Loucy (cell line): ENCODE measurements around the gene GIPC3.

Experiments
- H2AFZ ChIP-seq: fragments of 200-600 bp; sonication (generic); 2 replicates; pipeline ENCODE4 v1.6.0; 2016; ENCODE audit warnings: antibody characterized with exemption, mild to moderate bottlenecking, low read length, moderate library complexity
- H3F3A ChIP-seq: fragments of 200-600 bp; 2 replicates; pipeline ENCODE4 v1.6.0; 2016; ENCODE audit warnings: antibody characterized with exemption, low read depth, mild to moderate bottlenecking
- H3K27me3 ChIP-seq: fragments of 200-600 bp; sonication (generic); 2 replicates; pipeline ENCODE4 v1.6.1; 2014; ENCODE audit warnings: low read length, mild to moderate bottlenecking; ENCODE audit not compliant: insufficient read depth, poor library complexity, severe bottlenecking
- H3K36me3 ChIP-seq: fragments of 200-600 bp; sonication (generic); 2 replicates; pipeline ENCODE4 v1.6.1; 2016; ENCODE audit warnings: low read length; ENCODE audit not compliant: insufficient read depth
- H3K4me1 ChIP-seq: fragments of 200-600 bp; sonication (generic); 2 replicates; pipeline ENCODE4 v1.5.1; 2014; ENCODE audit warnings: low read length, mild to moderate bottlenecking; ENCODE audit not compliant: insufficient read depth, poor library complexity, severe bottlenecking
- H3K4me2 ChIP-seq: fragments of 200-600 bp; sonication (generic); 2 replicates; pipeline ENCODE4 v1.6.0; 2014; ENCODE audit warnings: antibody characterized with exemption, low read length, low read depth, mild to moderate bottlenecking; ENCODE audit not compliant: poor library complexity, severe bottlenecking
- H3K4me3 ChIP-seq: fragments of 200-600 bp; sonication (generic); 2 replicates; pipeline ENCODE4 v1.5.1; 2014; ENCODE audit warnings: low read length, mild to moderate bottlenecking, mixed read lengths; ENCODE audit not compliant: poor library complexity, severe bottlenecking
- H3K79me2 ChIP-seq: fragments of 200-600 bp; sonication (generic); 2 replicates; pipeline ENCODE4 v1.6.1; 2014; ENCODE audit warnings: low read length; ENCODE audit not compliant: insufficient read depth
- H3K9ac ChIP-seq: fragments of 200-600 bp; sonication (generic); 2 replicates; pipeline ENCODE4 v1.6.0; 2014; ENCODE audit warnings: mild to moderate bottlenecking, low read depth, low read length, moderate library complexity; ENCODE audit not compliant: poor library complexity, severe bottlenecking
- H3K9me2 ChIP-seq: fragments of 200-600 bp; sonication (generic); replicated peaks from 2 replicates; pipeline ENCODE4 v1.6.1; 2016; ENCODE audit warnings: low read depth, low read length, mixed read lengths
- H3K9me3 ChIP-seq: fragments of 200-600 bp; sonication (generic); 2 replicates; pipeline ENCODE4 v1.6.1; 2014; ENCODE audit warnings: mild to moderate bottlenecking, antibody characterized with exemption, low read length, low read depth; ENCODE audit not compliant: insufficient read depth
- H4K20me1 ChIP-seq: fragments of 200-600 bp; sonication (generic); 2 replicates; pipeline ENCODE4 v1.6.0; 2014; ENCODE audit warnings: antibody characterized with exemption, low read length, mild to moderate bottlenecking; ENCODE audit not compliant: insufficient read depth, poor library complexity, severe bottlenecking
- CTCF ChIP-seq: fragments of 200-600 bp; sonication (generic); conservative IDR thresholded peaks from 2 replicates; pipeline ENCODE4 v1.5.1; 2014; ENCODE audit warnings: mild to moderate bottlenecking, antibody characterized with exemption, low read length
- EZH2phosphoT487 ChIP-seq: fragments of 200-600 bp; IDR thresholded peaks from 2 replicates; pipeline ENCODE4 v1.6.1; 2018; ENCODE audit warnings: antibody characterized with exemption, mild to moderate bottlenecking, moderate library complexity, borderline replicate concordance

The GIPC3 gene

GRCh38 chr19:3621689-3622088 lies 36.4 kb downstream of the GIPC3 start:
- no peak overlapping the region for H3K9ac ChIP-seq
- H3K9me2 ChIP-seq: no peaks in the 10 kb centered on the region
- H3K4me1 ChIP-seq: peaks cover 11% of the 10 kb centered on the region
- no peaks in the 10 kb centered on the region for H3K27me3 ChIP-seq
- H3K4me2 ChIP-seq: no peak overlapping the region
- no peaks in the 10 kb centered on the region for H3K9me3 ChIP-seq
- H4K20me1 ChIP-seq: peaks cover 16% of the 10 kb centered on the region
- H2AFZ ChIP-seq: no peak overlapping the region
- TF ChIP-seq EZH2phosphoT487 (no peak), CTCF (no peak)
- peaks cover 26% of the 10 kb centered on the region for H3K79me2 ChIP-seq
- H3F3A ChIP-seq: no peaks in the 10 kb centered on the region
- H3K4me3 ChIP-seq: no peak overlapping the region
- H3K36me3 ChIP-seq: no peaks in the 10 kb centered on the region; the same call in 1 of the 2 replicates

DNA sequence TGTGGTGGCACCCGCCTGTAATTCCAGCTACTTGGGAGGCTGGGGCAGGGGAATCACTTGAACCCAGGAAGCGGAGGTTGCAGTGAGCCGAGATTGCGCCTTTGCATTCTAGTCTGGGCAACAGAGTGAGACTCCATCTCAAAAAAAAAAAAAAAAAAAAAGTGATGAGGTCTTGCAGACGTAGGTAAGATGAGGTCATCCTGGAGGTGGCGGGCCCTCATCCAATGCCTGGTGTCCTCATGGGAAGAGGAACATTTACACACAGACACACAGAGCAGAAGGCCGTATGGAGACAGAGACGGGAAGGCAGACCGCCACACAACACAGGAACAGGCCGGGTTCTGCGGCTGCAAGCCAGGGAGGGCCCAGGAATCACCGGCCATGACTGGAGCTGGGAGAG lies 36.9 kb downstream of the GIPC3 start:
- Histone ChIP-seq H3F3A (no peaks in the 10 kb centered on the region), H3K27me3 (no peaks in the 10 kb centered on the region), H3K79me2 (peaks cover 26% of the 10 kb centered on the region), H3K9ac (no peak overlapping the region), H4K20me1 (peaks cover 16% of the 10 kb centered on the region), H3K36me3 (no peaks in the 10 kb centered on the region; the same call in 1 of the 2 replicates), H3K9me2 (no peaks in the 10 kb centered on the region), H3K4me3 (no peak overlapping the region), H3K9me3 (no peaks in the 10 kb centered on the region), H3K4me1 (peaks cover 11% of the 10 kb centered on the region), H2AFZ (no peak overlapping the region), H3K4me2 (no peak overlapping the region)
- TF ChIP-seq CTCF (no peak), EZH2phosphoT487 (no peak)

DNA sequence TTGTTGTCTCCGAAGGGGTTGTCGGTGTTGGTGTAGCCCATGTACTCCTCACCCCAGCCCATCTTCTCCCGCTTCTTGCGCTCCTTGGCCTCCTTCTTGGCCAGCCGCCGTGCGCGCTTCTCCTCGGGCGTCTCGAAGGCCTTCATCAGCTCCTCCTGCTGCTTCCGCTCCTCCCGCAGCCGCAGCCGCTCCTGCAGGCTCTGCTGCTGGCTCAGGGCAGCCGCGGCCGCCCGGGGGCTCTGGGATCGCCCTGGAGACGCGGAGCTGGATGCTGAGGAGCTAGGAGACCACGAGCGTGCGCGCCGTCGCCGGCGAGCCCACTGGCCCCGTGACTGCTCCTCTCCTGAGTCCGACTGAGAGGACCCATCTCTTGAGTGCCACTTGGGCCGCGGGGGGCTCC lies 38.4 kb downstream of the GIPC3 start:
- no peaks in the 10 kb centered on the region for H3K9me3 ChIP-seq
- H3K4me2 ChIP-seq: peak overlapping the region; percentile 92
- no peaks in the 10 kb centered on the region for H3F3A ChIP-seq
- TF ChIP-seq EZH2phosphoT487: no peak
- no peak for TF ChIP-seq CTCF
- no peaks in the 10 kb centered on the region for H3K9me2 ChIP-seq
- peaks cover 16% of the 10 kb centered on the region for H4K20me1 ChIP-seq
- no peaks in the 10 kb centered on the region; the same call in 1 of the 2 replicates for H3K36me3 ChIP-seq
- peak overlapping the region; percentile 12 for H3K4me3 ChIP-seq
- peaks cover 26% of the 10 kb centered on the region for H3K79me2 ChIP-seq
- H2AFZ ChIP-seq: no peak overlapping the region
- no peaks in the 10 kb centered on the region for H3K27me3 ChIP-seq
- H3K4me1 ChIP-seq: peaks cover 11% of the 10 kb centered on the region
- H3K9ac ChIP-seq: no peak overlapping the region
